Body of pancreas (tissue), 4 donors: Measurements from ENCODE around the gene DDX42. TPM values are rescaled to one million over a fixed set of nuclear protein-coding genes. Genes with fewer than 3 reads are reported as not detected.

Experiments
- ATAC-seq: fragments of 150-250 bp; one replicate; pipeline ENCODE4 v1.9.1; 2016
- DNase-seq, 4 donors: peaks; one replicate each; pipeline ENCODE4 v3.0.0-alpha.2; 2019
- H3K27ac ChIP-seq, 4 donors: fragments of 200-600 bp; sonication (generic); 1 replicate in 3 of 4; 2 replicates in 1 of 4; pipeline versions ENCODE4 v1.5.1 to v1.6.1; 2016 to 2019; ENCODE audit warnings: mild to moderate bottlenecking in 1 of 4, mixed read lengths in 1 of 4, moderate library complexity in 1 of 4
- H3K27me3 ChIP-seq, 2 donors: fragments of 200-600 bp; sonication (generic); one replicate each; pipeline ENCODE4 v1.6.0; 2016; ENCODE audit warnings: mild to moderate bottlenecking in 1 of 2
- H3K36me3 ChIP-seq, 2 donors: fragments of 200-600 bp; sonication (generic); replicated peaks in 1 of 2; 2 replicates each; pipeline ENCODE4 v1.5.1; 2016; ENCODE audit warnings: low read depth in 2 of 2; ENCODE audit not compliant: insufficient read depth in 1 of 2
- H3K4me1 ChIP-seq: fragments of 200-600 bp; sonication (generic); one replicate; pipeline ENCODE4 v1.6.0; 2016
- H3K4me3 ChIP-seq, 2 donors: fragments of 200-600 bp; sonication (generic); 1 replicate in 1 of 2; 2 replicates in 1 of 2; pipeline ENCODE4 v1.5.1; 2016 to 2019
- H3K9me3 ChIP-seq, 3 donors: fragments of 200-600 bp; sonication (generic); 1 replicate in 2 of 3; 2 replicates in 1 of 3; pipeline ENCODE4 v1.5.1; 2016
- CTCF ChIP-seq, 7 experiments: fragments of 450-650 bp in 4 of 7; fragments of 200-600 bp in 3 of 7; sonication (generic) in 3 of 7; IDR thresholded peaks; one replicate each; pipeline ENCODE4 v1.5.1; 2016 to 2019; ENCODE audit warnings: antibody characterized with exemption in 7 of 7
- POLR2A ChIP-seq, 3 donors: fragments of 450-650 bp; IDR thresholded peaks; one replicate each; pipeline ENCODE4 v1.6.1; 2016; ENCODE audit warnings: antibody characterized with exemption in 3 of 3, mild to moderate bottlenecking in 2 of 3
- WGBS, 2 donors: methylation state at CpG; one replicate each; pipeline ENCODE4 v1.1.5; 2017; 5-methylcytosine and 5-hydroxymethylcytosine counted together
- intact Hi-C: fragments of 100-400 bp; cut with DNase I; formaldehyde crosslinking; loops from one replicate; pipeline ENCODE4 v1.15.1; 2023
- total RNA-seq, 2 donors: library from RNA; depleted of rRNA; stranded (reverse); fragments of >200 nt; gene quantifications; one replicate each; pipeline ENCODE4 v1.1.0, GENCODE V29; 2016

DDX42 gene
- total RNA-seq, 2 donors from 2014 or later = 114 to 116 TPM

- H3K4me1 ChIP-seq = peaks cover 19% of the 10 kb centered on the region
- TF ChIP-seq CTCF (IDR thresholded peaks at IDR 0.05) (no peak), POLR2A (IDR thresholded peaks at IDR 0.05) (no peak)
- ATAC-seq (no peak), DNase-seq (no peak)
- WGBS, 2 donors = 61 to 68% methylated on average over 4 of the region's 4 CpGs
- H3K27me3 ChIP-seq = no peaks in the 10 kb centered on the region
- H3K9me3 ChIP-seq = no peaks in the 10 kb centered on the region
- H3K36me3 ChIP-seq = peaks cover 14 to 19% of the 10 kb centered on the region in 2 donors
- intact Hi-C loops = no loop called here
- no peak overlapping the region for H3K27ac ChIP-seq
- H3K4me3 ChIP-seq = no peak overlapping the region
Observed at GRCh38 chr17:63764716-63765115, 9.3 kb upstream of the DDX42 start.

- intact Hi-C loops = no loop called here
Observed at GRCh38 chr17:63766754-63767153, 7.2 kb upstream of the DDX42 start.

GRCh38 chr17:63768433-63768832, 5.5 kb upstream of the DDX42 start:
- no peak for ATAC-seq
- H3K4me3 ChIP-seq = no peak overlapping the region
- H3K4me1 ChIP-seq = peaks cover 29% of the 10 kb centered on the region
- no peaks in the 10 kb centered on the region for H3K27me3 ChIP-seq
- H3K9me3 ChIP-seq = no peaks in the 10 kb centered on the region
- intact Hi-C loops = no loop called here
- no peak overlapping the region for H3K27ac ChIP-seq
- WGBS, 2 donors = 85 to 89% methylated on average over 7 of the region's 7 CpGs
- DNase-seq = no peak
- peaks cover 1 to 5% of the 10 kb centered on the region in 2 donors for H3K36me3 ChIP-seq
- TF ChIP-seq CTCF (IDR thresholded peaks at IDR 0.05) (no peak), POLR2A (IDR thresholded peaks at IDR 0.05) (no peak)

More at GRCh38 chr17:63766754-63767153, 7.2 kb upstream of the DDX42 start:
- TF ChIP-seq CTCF (IDR thresholded peaks at IDR 0.05) = no peak
- TF ChIP-seq POLR2A (IDR thresholded peaks at IDR 0.05) = no peak
- H3K27me3 ChIP-seq = no peaks in the 10 kb centered on the region
- ATAC-seq = no peak
- H3K4me1 ChIP-seq = peaks cover 28% of the 10 kb centered on the region
- H3K4me3 ChIP-seq = no peak overlapping the region
- H3K36me3 ChIP-seq = peaks cover 10 to 12% of the 10 kb centered on the region in 2 donors
- no peak overlapping the region for H3K27ac ChIP-seq
- H3K9me3 ChIP-seq = no peaks in the 10 kb centered on the region
- DNase-seq = no peak

- Histone ChIP-seq H3K27ac (peak overlapping the region; percentile 92 to 99 (median 96)), H3K4me3 (peak overlapping the region; percentile 9 to 44), H3K36me3 (no peaks in the 10 kb centered on the region), H3K27me3 (no peaks in the 10 kb centered on the region), H3K4me1 (peaks cover 55% of the 10 kb centered on the region), H3K9me3 (no peaks in the 10 kb centered on the region)
- DNase-seq = no peak
- TF ChIP-seq CTCF (IDR thresholded peaks at IDR 0.05) (no peak), POLR2A (IDR thresholded peaks at IDR 0.05) (no peak)
- WGBS, 2 donors = 0 to 1% methylated on average over 7 of the region's 7 CpGs
- no peak for ATAC-seq
- intact Hi-C loops = loop anchor here (10.0 kb wide), 1 partner anchor 62 kb away; no protein-coding TSS in a partner anchor
Observed at GRCh38 chr17:63772801-63773271, 1.1 kb upstream of the DDX42 start.
